DLD1 (cell line): Measurements from ENCODE around the gene BAZ1B.
"Not testable (repeated sequence)": the region's sequence is repeated elsewhere in the genome, so short reads cannot be mapped to it uniquely, and the experiment has no call there.

Experiments used
- in situ Hi-C: cut with HindIII; loops from 2 replicates; pipeline ENCODE4 v1.10.0; 2017; ENCODE audit warnings: low sequenced_read_pairs

Gene BAZ1B

GRCh38 chr7:73544678-73545077 lies 22.6 kb upstream of the BAZ1B start:
- in situ Hi-C loops, result no loop called here

GRCh38 chr7:73541722-73542121 lies 19.6 kb upstream of the BAZ1B start:
- in situ Hi-C loops, result no loop called here

GRCh38 chr7:73539709-73540108 lies 17.6 kb upstream of the BAZ1B start:
- in situ Hi-C loops, result no loop called here

- in situ Hi-C loops, result not testable (repeated sequence)
Measured at GRCh38 chr7:73538510-73538909, 16.4 kb upstream of the BAZ1B start.

GRCh38 chr7:73537051-73537450 lies 15.0 kb upstream of the BAZ1B start:
- in situ Hi-C loops, result no loop called here

- in situ Hi-C loops, result no loop called here
Measured at GRCh38 chr7:73536479-73536878, 14.4 kb upstream of the BAZ1B start.

- in situ Hi-C loops, result not testable (repeated sequence)
Measured at GRCh38 chr7:73535918-73536317, 13.8 kb upstream of the BAZ1B start.

GRCh38 chr7:73533742-73534141 lies 11.6 kb upstream of the BAZ1B start:
- in situ Hi-C loops, result no loop called here

- in situ Hi-C loops, result no loop called here
Measured at GRCh38 chr7:73532224-73532623, 10.1 kb upstream of the BAZ1B start.

- in situ Hi-C loops, result no loop called here
Measured at GRCh38 chr7:73530800-73531199, 8.7 kb upstream of the BAZ1B start.

- in situ Hi-C loops, result no loop called here
Measured at GRCh38 chr7:73526896-73527821, 5.1 kb upstream of the BAZ1B start.

GRCh38 chr7:73526158-73526494 lies 4.0 kb upstream of the BAZ1B start:
- in situ Hi-C loops, result not testable (repeated sequence)

- in situ Hi-C loops, result no loop called here
Measured at GRCh38 chr7:73521636-73522104, 423 bp downstream of the BAZ1B start.

GRCh38 chr7:73520673-73521635 lies 1.1 kb downstream of the BAZ1B start:
- in situ Hi-C loops, result no loop called here

- in situ Hi-C loops, result no loop called here
Measured at GRCh38 chr7:73519867-73520672, 2.0 kb downstream of the BAZ1B start.

GRCh38 chr7:73518470-73518869 lies 3.6 kb downstream of the BAZ1B start:
- in situ Hi-C loops, result no loop called here

- in situ Hi-C loops, result no loop called here
Measured at GRCh38 chr7:73517241-73517995, 4.7 kb downstream of the BAZ1B start.

GRCh38 chr7:73515178-73515577 lies 6.9 kb downstream of the BAZ1B start:
- in situ Hi-C loops, result no loop called here

GRCh38 chr7:73512018-73512780 lies 9.9 kb downstream of the BAZ1B start:
- in situ Hi-C loops, result no loop called here
